Fibroblast of skin of left biceps (primary cell): ENCODE measurements around the gene KRT85.

ENCODE experiments used
- DNase-seq, 2 experiments: peaks; one replicate each; pipeline ENCODE4 v3.0.0-alpha.2; 2013; ENCODE audit warnings: low read depth in 2 of 2

The KRT85 gene

GRCh38 chr12:52367876-52368275, 595 bp upstream of the KRT85 start:
- no peak for DNase-seq

DNA sequence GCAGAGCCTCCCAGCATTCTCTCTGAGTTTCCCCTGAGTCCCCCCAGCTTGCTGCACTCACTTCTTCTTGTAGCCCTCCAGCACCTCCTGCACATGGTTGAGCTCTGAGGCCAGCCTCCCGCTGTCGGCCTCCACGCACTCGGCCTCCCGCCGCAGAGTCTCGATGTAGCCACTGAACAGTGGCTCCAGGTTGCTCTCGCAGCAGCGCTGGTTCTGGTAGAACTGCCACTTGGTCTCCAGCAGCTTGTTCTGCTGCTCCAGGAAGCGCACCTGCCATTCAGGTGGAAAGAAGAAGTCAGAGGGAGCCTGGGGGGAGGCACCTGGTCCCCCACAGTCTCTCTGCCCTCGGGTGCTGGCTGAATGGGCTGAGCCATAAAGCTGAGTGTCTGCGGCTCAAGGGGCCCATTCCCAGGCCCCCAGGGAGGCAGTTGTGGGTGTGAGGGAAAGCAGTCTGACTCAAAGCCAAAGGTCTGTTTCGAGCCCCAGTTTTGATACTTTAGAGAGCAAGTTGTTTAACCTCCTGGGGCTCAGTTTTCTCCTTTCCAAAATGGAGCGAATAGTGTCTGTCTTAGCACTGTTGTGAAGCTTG, 2.3 kb downstream of the KRT85 start:
- no peak for DNase-seq

DNA sequence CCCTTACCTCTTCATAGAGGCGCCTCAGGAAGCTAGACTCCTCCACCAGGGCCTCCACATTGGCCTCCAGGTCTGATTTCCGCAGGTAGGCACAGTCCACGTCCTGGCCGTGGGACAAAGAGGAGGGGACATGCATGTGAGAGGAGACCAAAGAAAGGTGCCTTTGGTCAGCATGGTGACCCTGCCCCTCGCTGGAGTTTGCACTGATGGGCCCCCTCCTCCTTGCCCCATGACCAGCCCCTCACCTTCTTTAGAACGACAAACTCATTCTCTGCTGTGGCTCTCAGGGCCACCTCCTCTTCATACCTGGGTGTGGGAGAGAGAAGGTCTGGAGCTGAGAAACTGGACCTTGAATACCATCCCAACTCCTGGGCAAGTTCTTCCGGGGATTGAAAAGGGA, 3.2 kb downstream of the KRT85 start:
- DNase-seq = no peak

DNA sequence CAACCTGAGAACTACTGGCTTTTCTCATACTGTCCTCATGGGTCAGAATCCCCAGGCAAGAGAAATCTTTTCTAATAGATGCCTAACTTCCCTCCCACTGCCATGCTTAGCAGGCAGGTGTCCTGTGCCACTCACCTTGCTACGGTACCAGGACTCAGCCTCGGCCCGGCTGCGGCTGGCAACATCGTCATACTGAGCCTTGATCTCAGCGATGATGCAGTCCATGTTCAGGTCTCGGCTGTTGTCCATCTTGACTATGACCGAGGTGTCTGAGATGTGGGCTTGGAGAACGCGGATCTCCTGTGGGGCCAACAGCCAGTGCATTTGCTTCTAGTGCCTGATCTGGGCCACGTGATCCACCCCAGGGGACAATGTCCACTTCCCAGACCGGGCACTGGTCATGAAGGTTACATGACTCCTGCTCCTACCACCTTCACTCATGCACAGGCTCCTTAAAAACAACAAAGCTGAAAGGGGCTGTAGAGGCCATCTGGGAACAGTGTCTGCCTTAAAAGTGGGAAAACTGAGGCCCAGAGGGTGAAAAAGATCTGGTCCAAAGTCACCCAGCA, 4.1 kb downstream of the KRT85 start:
- no peak for DNase-seq

- no peak for DNase-seq
Observed at GRCh38 chr12:52362118-52362726, 5.1 kb downstream of the KRT85 start.

GRCh38 chr12:52361553-52361952, 5.7 kb downstream of the KRT85 start:
- no peak for DNase-seq

DNA sequence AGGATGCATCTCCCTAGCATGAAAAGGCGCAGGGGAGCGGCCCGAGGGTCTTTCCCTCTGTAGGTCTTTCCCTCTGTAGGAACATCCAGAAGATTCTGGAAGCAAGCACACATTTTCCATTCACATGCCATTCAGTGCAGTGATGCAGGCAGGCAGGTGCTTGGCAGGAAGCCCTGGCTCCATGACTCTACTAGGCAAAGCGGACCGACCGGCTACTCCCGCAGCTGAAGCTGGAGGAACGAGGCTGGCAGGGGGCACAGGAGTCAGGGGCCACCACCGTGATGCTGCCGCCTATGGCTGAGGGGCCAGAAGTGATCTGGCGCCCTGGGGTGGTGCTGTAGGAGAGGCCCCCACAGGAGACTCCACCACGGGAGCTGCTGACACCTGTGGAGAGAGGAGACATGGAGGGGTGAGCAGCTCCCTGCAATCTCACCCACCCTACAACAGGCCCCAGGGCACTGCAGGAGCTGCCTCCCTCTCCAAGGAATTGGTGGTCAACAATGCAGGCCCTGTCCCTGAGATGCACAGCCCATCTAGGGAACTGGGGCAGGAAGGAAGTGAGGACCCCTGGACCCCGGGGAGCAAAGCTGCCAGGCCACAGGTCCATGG, 6.5 kb downstream of the KRT85 start:
- no peak for DNase-seq

DNA sequence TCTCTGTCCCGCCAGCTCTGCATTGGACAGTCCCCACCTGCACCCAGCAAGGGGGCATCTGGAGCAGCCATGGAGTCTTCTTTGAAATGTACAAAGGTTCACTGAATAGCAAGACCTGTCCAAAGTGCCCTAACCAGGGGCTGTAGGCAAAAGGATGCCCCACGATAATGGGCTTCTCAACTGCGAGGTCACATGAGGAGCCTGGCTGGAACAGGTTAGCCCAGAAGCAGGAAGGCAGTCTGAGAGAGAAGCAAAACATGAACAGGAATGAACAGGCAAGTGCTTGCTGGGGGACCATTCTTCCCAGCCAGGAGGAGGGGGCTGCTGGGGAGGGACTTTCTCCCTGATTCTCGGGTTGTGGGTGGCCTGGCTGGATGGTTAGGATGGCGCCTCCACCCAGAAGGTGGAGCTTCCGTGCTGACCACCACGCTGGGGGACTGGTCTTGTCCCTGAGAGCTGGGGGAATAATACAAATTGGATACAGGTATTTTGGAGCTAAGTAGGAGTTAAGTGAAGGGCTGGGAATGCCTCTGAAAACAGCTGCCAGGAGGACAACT, 7.1 kb downstream of the KRT85 start:
- no peak for DNase-seq

- DNase-seq = no peak
Observed at GRCh38 chr12:52359621-52360061, 7.6 kb downstream of the KRT85 start.

DNA sequence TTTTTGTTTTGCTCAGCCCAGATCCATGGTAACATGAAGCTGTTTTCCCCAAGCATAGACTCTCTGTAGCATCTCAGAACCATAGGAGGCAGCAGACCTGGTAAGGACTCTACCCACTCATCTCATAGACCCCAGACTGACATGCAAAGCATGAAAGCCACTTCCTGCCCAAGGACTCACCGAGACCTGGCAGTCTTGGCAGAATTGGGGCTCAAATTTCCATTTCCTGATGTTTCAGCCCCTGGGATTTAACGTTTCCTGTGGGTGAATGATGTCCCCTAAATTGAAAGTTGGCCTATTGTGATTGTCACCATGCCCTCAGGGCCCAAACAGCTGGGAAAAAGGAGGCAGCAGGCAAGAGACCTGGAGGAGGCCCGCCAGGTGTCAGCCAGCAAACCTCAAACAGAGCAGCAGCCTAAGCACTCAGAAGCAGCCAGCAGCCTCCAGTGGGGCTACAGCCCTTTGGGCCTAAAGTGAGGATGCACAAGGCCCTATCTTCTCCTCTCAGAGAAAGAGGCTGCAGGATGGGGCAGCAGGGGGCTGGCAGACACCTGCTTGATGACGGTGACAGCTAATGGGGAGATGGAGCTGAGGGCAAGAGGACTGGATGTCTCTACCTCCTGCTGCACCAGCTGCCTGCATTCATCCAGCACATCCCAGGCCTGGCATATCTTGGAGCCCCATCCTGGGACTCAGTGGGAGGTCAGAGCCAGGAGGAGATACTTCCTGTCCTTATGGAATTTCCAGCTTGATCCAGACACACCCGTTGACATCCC, 8.5 kb downstream of the KRT85 start:
- DNase-seq = no peak

- no peak for DNase-seq
Observed at GRCh38 chr12:52356762-52357580, 10.3 kb downstream of the KRT85 start.

DNA sequence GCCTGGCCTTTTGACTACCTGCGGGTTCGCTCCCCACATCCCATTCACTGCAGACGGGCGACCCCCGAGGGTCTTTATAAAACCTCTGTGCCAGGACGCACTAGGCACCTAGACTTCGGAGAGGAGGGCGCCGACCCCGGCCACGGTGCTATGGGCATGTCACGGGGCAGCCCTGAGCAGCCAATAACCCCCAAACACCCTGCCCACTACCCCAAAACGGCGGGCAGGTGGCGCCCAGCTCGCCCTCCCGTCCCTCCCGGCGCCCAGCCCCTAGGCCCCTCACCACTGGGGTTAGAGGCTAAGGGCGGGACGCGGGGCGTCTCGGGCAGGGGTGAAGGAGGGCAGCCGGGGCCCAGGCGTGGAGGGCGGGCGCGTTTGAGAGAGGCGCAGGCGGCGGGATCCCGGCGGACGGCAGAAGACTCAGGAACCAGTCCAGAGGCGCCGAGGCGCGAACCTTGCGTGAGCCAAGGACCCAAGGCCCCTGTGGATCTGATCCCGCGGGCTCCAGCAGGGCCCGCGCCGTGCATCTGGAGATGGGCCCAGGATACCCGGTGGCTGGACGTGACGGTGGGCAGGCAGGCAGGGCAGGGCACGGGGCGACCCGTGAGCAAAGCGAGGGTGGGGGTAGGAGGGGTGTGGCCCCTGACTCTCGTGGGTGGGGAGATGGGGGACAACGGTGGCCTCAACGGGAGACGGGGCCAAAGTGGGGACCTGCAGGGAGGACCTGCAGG, 11.1 kb downstream of the KRT85 start:
- DNase-seq = no peak

DNA sequence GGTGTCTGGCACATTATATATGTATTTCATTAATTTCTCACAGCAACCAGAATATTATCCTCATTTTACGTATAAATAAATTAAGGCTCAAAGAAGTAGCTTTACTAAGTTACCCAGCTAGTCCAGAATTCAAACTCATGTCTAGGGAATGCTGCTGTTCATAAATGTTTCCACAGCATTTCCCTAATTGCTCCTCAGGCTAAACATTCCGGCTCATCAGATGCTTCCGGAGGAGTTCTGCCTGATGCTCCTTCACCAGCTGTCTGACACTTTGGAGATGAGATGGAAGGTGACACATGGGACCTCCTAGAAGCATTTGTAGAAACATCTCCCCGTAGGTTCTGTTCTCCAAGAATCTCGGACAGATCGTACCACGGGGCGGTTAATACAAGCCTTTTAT, 12.1 kb downstream of the KRT85 start:
- DNase-seq = no peak

GRCh38 chr12:52354200-52354599, 13.1 kb downstream of the KRT85 start:
- DNase-seq = no peak

DNA sequence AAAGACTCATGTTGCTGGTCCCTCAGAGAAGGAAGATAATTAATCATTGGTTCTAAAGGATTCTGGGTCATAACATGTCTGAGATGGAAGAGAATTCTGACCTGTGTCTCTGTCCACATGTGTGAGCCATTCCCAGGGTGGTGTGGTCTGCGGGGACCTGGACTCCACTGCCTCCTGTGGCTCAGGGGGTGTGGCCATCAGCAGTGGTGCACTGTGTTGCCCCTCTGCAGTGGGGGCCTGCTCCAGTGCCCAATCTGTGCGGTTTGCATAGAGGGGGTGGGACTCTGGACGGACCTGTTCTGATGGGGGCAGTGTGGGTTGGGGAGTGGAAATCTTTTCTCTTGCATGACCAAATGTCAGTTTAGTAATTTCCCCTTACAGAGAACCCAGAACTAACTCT, 13.5 kb downstream of the KRT85 start:
- DNase-seq = no peak

DNA sequence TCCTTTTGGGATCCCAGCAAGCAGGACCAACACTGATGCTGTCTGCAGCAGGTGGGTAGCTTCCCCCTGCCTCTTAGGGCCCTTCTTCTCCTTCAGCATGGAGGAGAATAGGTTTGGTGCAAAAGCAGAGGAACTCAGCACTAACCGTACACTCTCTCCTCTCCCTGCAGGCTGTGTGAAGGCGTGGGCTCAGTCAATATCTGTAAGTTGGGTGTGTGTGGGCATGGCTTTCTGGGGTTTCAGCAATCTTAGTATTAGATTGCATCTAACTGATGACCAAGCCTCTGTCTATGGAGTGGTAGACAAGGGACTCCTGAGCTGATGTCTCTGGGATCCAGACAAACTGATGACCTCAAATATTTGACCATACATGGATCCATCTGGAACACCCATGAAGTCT, 14.3 kb downstream of the KRT85 start:
- no peak for DNase-seq

DNA sequence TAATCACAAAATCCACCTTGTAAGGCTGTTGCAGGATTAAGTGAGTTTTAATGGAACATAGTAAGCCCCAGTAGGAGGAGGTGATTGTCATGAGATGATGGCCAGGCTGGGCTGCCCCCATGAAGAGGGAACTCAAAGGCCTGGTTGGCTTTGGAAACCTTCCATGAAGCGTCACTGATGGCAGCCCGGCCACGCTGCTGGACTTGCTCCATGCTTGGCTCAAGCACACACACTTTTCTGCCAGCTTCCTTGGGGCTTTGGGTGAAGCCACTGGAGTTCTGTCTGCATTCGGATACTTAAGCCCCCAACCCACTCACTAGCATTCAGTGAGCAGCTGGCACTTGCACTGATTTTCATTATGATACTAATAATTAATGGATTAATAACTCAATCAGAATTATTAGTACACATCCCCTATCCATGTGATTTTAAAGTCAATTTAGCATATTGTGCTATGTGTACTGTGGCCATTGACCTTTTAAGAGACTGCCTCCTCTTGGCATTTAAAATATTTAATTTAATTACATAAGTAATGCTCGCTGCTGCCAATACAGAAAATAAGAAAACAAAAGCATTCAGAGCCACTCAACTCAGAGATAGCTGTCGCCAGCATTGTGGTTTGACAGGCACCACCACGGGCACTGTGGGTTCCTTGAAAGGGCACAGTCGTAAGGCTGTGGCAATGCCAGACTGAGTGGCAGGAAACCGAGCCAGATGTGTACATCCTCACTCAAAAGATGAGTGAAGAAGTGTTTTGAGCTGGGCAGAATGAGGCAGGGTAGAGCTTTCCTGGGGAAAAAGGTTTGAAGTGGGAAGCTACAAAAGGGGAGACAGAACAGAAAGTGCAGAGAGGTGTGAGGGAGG, 15.9 kb downstream of the KRT85 start:
- DNase-seq = no peak

- DNase-seq = no peak
Observed at GRCh38 chr12:52350786-52351185, 16.5 kb downstream of the KRT85 start.

DNA sequence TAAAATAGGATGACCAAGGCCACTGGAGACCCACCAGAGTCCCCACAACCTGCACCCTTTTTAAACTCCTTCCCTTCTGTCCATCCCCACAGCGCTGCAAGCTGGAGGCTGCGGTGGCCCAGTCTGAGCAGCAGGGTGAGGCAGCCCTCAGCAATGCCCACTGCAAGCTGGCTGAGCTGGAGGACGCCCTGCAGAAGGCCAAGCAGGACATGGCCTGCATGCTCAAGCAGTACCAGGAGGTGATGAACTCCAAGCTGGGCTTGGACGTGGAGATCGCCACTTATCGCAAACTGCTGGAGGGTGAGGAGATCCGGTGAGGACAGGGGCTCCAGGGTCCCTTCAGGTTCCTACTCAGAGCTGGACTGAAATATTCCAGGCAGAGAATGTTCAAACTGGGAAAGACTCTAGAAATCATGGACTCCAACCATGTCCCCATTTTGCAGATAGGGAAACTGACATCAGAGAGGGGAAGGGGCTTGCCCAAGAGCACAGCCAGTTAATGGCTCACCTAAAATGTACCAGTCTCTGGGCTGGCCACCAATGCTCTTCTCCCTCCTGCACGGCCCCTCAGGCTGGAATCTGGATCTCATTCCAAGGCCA, 17.2 kb downstream of the KRT85 start:
- no peak for DNase-seq
